ENCODE data around the gene XKR7. TPM values are rescaled to one million over a fixed set of nuclear protein-coding genes. Genes with fewer than 3 reads are reported as not detected.

Gene XKR7
- total RNA-seq, 1 donor from 2014 or later = 0.07 TPM

GRCh38 chr20:31953556-31954148 is 14.3 kb upstream of the XKR7 start:
- no peak for DNase-seq (ENCODE audit: low spot score)
- Histone ChIP-seq H3K9ac (no peak overlapping the region), H3F3A (ENCODE audit: low read depth) (no peaks in the 10 kb centered on the region), H4K20me1 (ENCODE audit: low read depth) (peaks cover 20% of the 10 kb centered on the region), H3K36me3 (peaks cover 2% of the 10 kb centered on the region), H3K9me3 (ENCODE audit: low read depth) (no peaks in the 10 kb centered on the region), H3K4me3 (no peak overlapping the region), H3K27me3 (peaks cover 47% of the 10 kb centered on the region), H3K27ac (no peak overlapping the region), H3K4me2 (no peak overlapping the region), H3K4me1 (peaks cover 7% of the 10 kb centered on the region), H2AFZ (replicated peaks) (no peak overlapping the region), H3K79me2 (ENCODE audit: low read depth) (peaks cover 31% of the 10 kb centered on the region)
- no peak overlapping the region for H3K4me3 Mint-ChIP-seq
- H3K9me3 Mint-ChIP-seq = no peaks in the 10 kb centered on the region
- H3K36me3 Mint-ChIP-seq = peaks cover 12% of the 10 kb centered on the region
- peaks cover 11% of the 10 kb centered on the region for H3K4me1 Mint-ChIP-seq
- H3K27me3 Mint-ChIP-seq (ENCODE audit: insufficient read depth, low read depth) = peaks cover 20% of the 10 kb centered on the region
- no peak overlapping the region for H3K27ac Mint-ChIP-seq
- TF ChIP-seq EZH2phosphoT487 (IDR thresholded peaks at IDR 0.05) (no peak), CTCF (IDR thresholded peaks at IDR 0.05) (no peak), EZH2 (IDR thresholded peaks at IDR 0.05) (no peak)

GRCh38 chr20:31954500-31954899 is 13.5 kb upstream of the XKR7 start:
- Histone ChIP-seq H3F3A (ENCODE audit: low read depth) (no peaks in the 10 kb centered on the region), H3K27ac (no peak overlapping the region), H4K20me1 (ENCODE audit: low read depth) (peaks cover 20% of the 10 kb centered on the region), H3K79me2 (ENCODE audit: low read depth) (peaks cover 23% of the 10 kb centered on the region), H3K4me2 (no peak overlapping the region), H3K36me3 (no peaks in the 10 kb centered on the region), H2AFZ (replicated peaks) (no peak overlapping the region), H3K9ac (no peak overlapping the region), H3K9me3 (ENCODE audit: low read depth) (no peaks in the 10 kb centered on the region), H3K4me3 (no peak overlapping the region), H3K27me3 (peaks cover 56% of the 10 kb centered on the region), H3K4me1 (peaks cover 7% of the 10 kb centered on the region)
- H3K9me3 Mint-ChIP-seq = no peaks in the 10 kb centered on the region
- peaks cover 11% of the 10 kb centered on the region for H3K4me1 Mint-ChIP-seq
- H3K27ac Mint-ChIP-seq = peak overlapping the region; percentile 23
- TF ChIP-seq CTCF (IDR thresholded peaks at IDR 0.05) (no peak), EZH2phosphoT487 (IDR thresholded peaks at IDR 0.05) (no peak), EZH2 (IDR thresholded peaks at IDR 0.05) (no peak)
- no peak for DNase-seq (ENCODE audit: low spot score)
- peaks cover 7% of the 10 kb centered on the region for H3K36me3 Mint-ChIP-seq
- no peak overlapping the region for H3K4me3 Mint-ChIP-seq
- H3K27me3 Mint-ChIP-seq (ENCODE audit: insufficient read depth, low read depth) = peaks cover 20% of the 10 kb centered on the region

GRCh38 chr20:31956556-31957526 is 11.1 kb upstream of the XKR7 start:
- no peaks in the 10 kb centered on the region for H3K36me3 ChIP-seq
- no peak overlapping the region for H3K9ac ChIP-seq
- Mint-ChIP-seq H3K36me3 (no peaks in the 10 kb centered on the region), H3K27ac (no peak overlapping the region), H3K9me3 (no peaks in the 10 kb centered on the region), H3K27me3 (ENCODE audit: insufficient read depth, low read depth) (peaks cover 22% of the 10 kb centered on the region), H3K4me3 (no peak overlapping the region), H3K4me1 (no peaks in the 10 kb centered on the region)
- H3K9me3 ChIP-seq (ENCODE audit: low read depth) = no peaks in the 10 kb centered on the region
- no peak overlapping the region for H3K4me2 ChIP-seq
- TF ChIP-seq EZH2 (IDR thresholded peaks at IDR 0.05) (no peak), EZH2phosphoT487 (IDR thresholded peaks at IDR 0.05) (no peak), CTCF (IDR thresholded peaks at IDR 0.05) (no peak)
- H3K4me3 ChIP-seq = no peak overlapping the region
- no peaks in the 10 kb centered on the region for H3K4me1 ChIP-seq
- H4K20me1 ChIP-seq (ENCODE audit: low read depth) = no peaks in the 10 kb centered on the region
- H2AFZ ChIP-seq (replicated peaks) = no peak overlapping the region
- H3K27ac ChIP-seq = no peak overlapping the region
- H3F3A ChIP-seq (ENCODE audit: low read depth) = no peaks in the 10 kb centered on the region
- no peaks in the 10 kb centered on the region for H3K79me2 ChIP-seq (ENCODE audit: low read depth)
- DNase-seq (ENCODE audit: low spot score) = no peak
- H3K27me3 ChIP-seq = peaks cover 76% of the 10 kb centered on the region

All from neural progenitor cell (in vitro differentiated cells).